Astrocyte of the hippocampus (primary cell): ENCODE results near the gene POM121L2.
A peak's percentile ranks its signal among the peaks of the same experiment; 100 is the strongest.
"Not testable (repeated sequence)": the region's sequence is repeated elsewhere in the genome, so short reads cannot be mapped to it uniquely, and the experiment has no call there.

Experiments
- DNase-seq: peaks from one replicate; pipeline ENCODE4 v3.0.0; 2011; ENCODE audit warnings: low read depth, low spot score

POM121L2 gene

GRCh38 chr6:27294409-27294808, 17.7 kb downstream of the POM121L2 start:
- no peak for DNase-seq

GRCh38 chr6:27293436-27294098, 18.5 kb downstream of the POM121L2 start:
- DNase-seq = peak; percentile 49

- no peak for DNase-seq
These were observed 21.2 kb downstream of the POM121L2 start for GRCh38 chr6:27290850-27291208.

GRCh38 chr6:27290065-27290849, 21.8 kb downstream of the POM121L2 start:
- peak; percentile 34 for DNase-seq

GRCh38 chr6:27288136-27289044, 23.7 kb downstream of the POM121L2 start:
- DNase-seq = no peak

GRCh38 chr6:27287751-27288135, 24.3 kb downstream of the POM121L2 start:
- no peak for DNase-seq

- no peak for DNase-seq
These were observed 25.9 kb downstream of the POM121L2 start for GRCh38 chr6:27286141-27286540.

GRCh38 chr6:27283279-27283678, 28.8 kb downstream of the POM121L2 start:
- DNase-seq = no peak

- DNase-seq = no peak
These were observed 30.5 kb downstream of the POM121L2 start for GRCh38 chr6:27281569-27281968.

GRCh38 chr6:27281105-27281539, 31.0 kb downstream of the POM121L2 start:
- no peak for DNase-seq

GRCh38 chr6:27280540-27281000, 31.5 kb downstream of the POM121L2 start:
- DNase-seq = no peak

- DNase-seq = peak; percentile 64
These were observed 32.0 kb downstream of the POM121L2 start for GRCh38 chr6:27280064-27280539.

GRCh38 chr6:27279513-27280063, 32.5 kb downstream of the POM121L2 start:
- DNase-seq = no peak

GRCh38 chr6:27275025-27275956, 36.8 kb downstream of the POM121L2 start:
- DNase-seq = no peak

GRCh38 chr6:27273783-27274182, 38.3 kb downstream of the POM121L2 start:
- no peak for DNase-seq

GRCh38 chr6:27268803-27269202, 43.3 kb downstream of the POM121L2 start:
- no peak for DNase-seq

- DNase-seq = no peak
These were observed 44.1 kb downstream of the POM121L2 start for GRCh38 chr6:27267857-27268434.

GRCh38 chr6:27267003-27267402, 45.1 kb downstream of the POM121L2 start:
- DNase-seq = not testable (repeated sequence)

- DNase-seq = no peak
These were observed 48.2 kb downstream of the POM121L2 start for GRCh38 chr6:27263886-27264285.

GRCh38 chr6:27260836-27261375, 51.2 kb downstream of the POM121L2 start:
- no peak for DNase-seq
